Endometrial microvascular endothelial cells (primary cell): Measurements from ENCODE around the gene COX7C. TPM values are rescaled to one million over a fixed set of nuclear protein-coding genes. Genes with fewer than 3 reads are reported as not detected.
"Not testable (repeated sequence)": the region's sequence is repeated elsewhere in the genome, so short reads cannot be mapped to it uniquely, and the experiment has no call there.

Experiments
- in situ Hi-C: cut with HindIII; loops from 2 replicates; pipeline ENCODE4 v1.10.0; 2017; ENCODE audit warnings: low sequenced_read_pairs, low pct_unique_long_range_greater_than_20kb; ENCODE audit errors: inconsistent ontology term
- total RNA-seq: library from RNA; depleted of rRNA; stranded (reverse); fragments of >200 nt; gene quantifications from one replicate; pipeline ENCODE4 v1.2.3, GENCODE V29; 2015; ENCODE audit errors: inconsistent ontology term

COX7C gene, protein sequence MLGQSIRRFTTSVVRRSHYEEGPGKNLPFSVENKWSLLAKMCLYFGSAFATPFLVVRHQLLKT
- 315 TPM for total RNA-seq

DNA sequence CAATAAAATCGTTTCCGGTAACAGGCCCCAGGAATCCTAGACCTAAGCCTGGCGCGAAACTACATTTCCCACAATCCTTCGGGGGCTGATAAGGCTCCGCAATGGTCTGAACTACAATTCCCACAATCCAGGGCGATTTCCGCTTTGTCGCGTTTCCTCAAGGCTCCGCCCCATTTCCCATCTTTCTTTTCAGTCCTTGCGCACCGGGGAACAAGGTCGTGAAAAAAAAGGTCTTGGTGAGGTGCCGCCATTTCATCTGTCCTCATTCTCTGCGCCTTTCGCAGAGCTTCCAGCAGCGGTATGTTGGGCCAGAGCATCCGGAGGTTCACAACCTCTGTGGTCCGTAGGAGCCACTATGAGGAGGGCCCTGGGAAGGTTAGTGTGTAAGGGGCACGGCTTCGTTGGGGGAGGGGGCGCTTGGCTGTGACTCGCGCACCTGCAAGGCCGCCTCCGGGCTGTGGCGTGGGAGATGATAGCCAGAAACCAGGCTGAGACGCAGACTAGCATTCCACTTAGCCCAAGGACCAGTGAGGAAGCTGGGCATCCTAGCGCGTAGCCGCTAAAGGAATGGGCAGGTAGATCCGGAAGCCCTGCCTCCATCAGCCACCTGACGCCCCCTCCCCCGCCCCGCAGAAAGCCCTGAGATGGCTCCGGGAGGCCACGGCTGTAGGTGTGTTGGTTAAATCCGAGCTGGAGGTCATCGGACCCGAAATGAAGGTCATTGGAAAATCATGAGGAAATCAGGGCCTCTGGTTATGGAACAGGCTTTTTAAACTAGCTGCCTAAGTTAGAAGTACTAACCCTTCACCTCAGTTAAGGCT lies at the start of gene COX7C:
COX7C (plus strand) TSS at position 186 of the 821 bp plus-strand sequence; CDS start at position 301, 115 bp downstream.
- in situ Hi-C loops = no loop called here

DNA sequence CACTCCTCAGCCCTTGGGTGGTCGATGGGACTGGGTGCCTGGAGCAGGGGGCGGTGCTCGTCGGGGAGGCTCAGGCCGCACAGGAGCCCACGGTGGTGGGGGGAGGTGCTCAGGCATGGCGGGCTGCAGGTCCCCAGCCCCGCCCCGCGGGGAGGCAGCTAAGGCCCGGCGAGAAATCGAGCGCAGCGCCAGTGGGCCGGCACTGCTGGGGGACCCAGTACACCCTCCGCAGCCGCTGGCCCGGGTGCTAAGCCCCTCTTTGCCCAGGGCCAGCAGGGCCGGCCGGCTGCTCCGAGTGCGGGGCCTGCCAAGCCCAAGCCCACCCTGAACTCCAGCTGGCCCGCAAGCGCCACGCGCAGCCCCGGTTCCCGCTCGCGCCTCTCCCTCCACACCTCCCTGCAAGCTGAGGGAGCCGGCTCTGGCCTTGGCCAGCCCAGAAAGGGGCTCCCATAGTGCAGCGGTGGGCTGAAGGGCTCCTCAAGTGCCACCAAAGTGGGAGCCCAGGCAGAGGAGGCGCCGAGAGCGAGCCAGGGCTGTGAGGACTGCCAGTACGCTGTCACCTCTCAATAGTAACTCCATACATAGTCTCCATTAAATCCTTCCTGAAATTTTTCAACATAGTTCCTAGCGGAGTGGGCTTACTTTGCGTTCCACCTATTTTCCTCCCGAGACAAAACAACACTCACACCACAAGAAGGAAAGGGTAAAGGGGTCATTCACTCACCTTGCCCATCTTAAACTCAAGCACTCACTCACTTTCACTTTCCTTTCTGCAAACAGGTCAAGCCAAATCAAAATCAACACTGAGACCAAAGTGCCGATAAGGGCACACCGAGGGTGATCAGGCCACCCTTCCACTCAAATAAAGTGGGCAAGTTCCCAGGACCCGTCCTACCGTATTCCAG lies 48.0 kb upstream of the COX7C start:
- in situ Hi-C loops = not testable (repeated sequence)

DNA sequence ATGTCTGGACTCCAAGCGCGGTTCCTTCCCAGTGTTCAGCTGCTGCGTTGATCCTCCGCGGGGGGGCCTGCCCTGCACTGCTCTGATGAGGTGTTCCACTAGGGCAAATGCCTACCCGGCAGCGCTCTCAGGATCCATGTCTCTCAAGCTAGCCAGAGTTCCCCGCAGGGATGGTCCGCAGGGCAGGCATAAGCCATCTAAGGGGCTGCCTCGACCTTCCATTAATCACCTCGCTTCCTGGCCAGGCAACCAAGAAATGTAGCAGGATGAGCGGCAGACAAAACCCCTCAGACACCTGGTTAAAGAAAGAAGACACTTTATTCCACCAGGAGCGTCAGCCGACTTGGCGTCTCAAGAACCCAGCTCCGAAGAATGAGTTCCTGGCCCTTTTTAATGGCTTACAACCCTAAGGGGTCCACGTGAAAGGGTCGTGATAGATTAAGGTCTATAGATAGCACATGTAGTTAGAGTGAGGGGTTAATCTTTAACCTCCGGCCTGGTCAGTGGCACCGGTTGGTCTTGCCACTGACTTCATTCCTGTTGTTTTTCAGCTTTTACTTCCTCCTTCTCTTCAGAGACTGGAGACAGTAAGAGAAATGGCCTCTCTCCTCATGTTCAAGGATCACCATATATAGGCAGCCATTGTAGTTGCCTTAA lies 47.2 kb upstream of the COX7C start:
- in situ Hi-C loops = no loop called here

DNA sequence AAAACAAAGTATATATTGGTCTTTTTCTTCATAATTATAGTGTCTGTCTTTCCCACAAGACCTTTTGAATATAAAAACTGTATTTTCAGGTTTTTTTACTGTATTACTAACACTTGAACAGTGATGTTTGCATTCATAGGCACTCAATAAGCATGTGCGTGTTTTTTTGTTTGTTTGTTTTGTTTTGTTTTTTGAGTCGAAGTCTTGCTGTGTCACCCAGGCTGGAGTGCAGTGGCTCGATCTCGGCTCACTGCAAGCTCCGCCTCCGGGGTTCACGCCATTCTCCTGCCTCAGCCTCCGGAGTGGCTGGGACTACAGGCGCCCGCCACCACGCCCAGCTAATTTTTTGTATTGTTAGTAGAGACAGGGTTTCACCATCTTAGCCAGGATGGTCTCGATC lies 46.6 kb upstream of the COX7C start:
- in situ Hi-C loops = not testable (repeated sequence)

DNA sequence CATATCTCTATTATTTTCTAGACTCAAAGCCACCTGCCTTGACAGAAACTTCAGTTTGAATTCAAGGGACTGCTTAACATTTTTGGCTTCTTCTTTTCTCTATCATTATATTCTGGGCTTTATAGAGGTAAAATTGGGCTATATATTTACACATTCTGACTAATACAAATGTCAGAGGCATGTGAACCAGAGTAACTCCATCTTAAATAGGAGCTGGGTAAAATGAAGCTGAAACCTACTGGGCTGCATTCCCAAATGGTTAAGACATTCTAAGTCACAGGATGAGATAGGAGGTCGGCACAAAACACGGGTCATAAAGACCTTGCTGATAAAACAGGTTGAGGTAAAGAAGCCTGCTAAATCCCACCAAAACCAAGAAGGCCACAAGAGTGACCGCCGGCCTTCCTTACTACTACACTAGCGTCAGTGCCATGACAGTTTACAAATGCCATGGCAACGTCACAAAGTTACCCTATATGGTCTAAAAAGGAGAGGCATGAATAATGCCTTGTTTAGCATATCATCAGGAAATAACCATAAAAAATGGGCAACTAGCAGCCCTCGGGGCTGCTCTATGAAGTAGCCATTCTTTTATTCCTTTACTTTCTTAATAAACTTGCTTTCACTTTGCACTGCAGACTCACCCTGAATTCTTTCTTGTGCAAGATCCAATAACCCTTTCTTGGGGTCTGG lies 44.8 kb upstream of the COX7C start:
- in situ Hi-C loops = no loop called here

DNA sequence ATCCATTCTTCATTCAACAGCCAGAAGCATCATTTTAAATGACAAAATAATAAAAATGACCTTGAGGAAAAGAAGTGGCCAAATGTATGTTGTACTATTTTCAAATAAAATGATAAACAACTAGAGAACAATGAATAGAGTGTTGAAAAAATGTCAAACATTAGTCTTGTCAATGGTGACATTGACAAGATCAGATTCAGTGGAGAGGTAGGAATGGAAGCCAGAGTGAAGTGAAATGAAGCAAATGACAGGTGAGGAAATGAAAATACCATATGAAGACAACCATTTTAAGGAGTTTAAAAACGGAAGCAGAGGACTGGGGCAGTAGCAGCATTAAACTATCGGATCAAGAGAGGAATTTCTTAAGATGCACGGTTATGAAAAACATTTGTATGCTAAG lies 38.2 kb upstream of the COX7C start:
- in situ Hi-C loops = no loop called here

DNA sequence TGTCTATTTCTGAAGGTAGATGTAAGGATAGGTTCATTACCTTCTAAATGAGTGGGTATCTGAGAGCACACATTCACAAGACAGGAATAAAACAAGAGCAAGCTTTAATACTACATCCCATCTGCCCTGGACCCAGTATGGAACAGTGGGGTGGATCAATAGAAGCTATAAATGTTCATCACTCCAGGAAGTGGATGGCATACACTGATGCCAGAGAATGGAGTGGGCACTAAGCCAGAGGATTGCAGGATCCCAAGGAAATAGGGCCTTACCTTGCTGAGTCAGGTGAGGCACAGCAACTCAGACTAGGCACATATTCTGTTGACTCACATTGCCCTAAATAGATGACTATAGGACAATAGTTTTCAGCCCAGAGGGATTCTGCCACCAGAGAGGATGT lies 21.3 kb upstream of the COX7C start:
- in situ Hi-C loops = no loop called here

DNA sequence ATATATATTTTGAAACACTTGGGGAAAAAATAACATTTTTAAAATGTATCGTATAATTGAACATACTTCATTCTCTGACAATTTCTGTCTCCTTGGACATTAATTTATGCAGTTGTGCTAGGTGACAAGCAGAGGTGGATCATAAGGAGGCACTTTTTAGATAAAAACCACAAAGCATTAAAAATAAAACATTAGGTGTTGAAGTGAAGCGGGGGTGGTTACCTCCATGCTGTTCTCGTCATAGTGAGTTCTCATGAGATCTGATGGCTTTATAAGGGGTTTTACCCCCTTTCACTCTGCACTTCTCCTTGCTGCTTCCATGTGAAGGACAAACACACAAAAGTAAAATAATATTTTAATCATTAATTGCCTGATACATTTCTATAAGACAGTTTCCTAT lies 11.9 kb upstream of the COX7C start:
- in situ Hi-C loops = no loop called here

DNA sequence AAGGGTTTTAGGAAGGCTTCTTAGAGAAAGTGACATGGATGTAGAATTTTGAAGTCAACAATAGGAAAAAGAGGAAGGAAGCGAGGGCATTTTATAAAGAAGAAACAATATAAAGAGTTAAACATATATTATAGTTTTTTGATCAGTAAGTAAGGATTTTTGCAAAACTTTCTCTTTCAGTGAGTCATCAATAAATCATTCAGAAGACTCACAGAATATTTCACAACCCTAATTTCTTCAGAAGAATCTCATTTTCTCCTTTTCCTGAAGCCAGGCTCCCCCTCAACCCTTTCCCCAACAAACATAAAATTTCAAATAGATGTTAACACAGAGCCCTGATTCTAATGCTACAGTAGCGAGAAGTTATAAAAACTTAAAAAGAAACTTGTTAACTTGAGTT lies 4.3 kb upstream of the COX7C start:
- in situ Hi-C loops = no loop called here

DNA sequence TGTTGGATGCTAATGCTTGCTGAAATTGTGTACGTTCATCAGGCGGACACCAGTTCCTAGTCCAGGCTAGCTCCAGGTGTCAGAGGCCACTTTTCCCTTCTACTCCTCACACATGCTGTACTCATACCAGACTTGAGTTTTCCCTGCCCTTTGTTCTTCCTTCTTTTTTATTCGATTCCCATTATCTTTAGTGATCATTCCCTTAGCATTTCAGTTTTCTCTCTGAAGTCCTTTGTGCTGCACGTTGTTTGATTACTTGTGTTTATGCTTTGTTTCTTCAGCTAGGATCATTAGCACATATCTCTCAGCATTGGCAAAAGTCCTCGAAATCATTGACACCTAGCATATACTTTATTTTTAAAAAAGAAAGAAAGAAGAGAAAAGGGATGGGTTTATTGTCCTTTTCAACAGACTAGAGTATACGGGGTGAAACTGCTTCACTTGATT lies 409 bp upstream of the COX7C start:
- in situ Hi-C loops = no loop called here

DNA sequence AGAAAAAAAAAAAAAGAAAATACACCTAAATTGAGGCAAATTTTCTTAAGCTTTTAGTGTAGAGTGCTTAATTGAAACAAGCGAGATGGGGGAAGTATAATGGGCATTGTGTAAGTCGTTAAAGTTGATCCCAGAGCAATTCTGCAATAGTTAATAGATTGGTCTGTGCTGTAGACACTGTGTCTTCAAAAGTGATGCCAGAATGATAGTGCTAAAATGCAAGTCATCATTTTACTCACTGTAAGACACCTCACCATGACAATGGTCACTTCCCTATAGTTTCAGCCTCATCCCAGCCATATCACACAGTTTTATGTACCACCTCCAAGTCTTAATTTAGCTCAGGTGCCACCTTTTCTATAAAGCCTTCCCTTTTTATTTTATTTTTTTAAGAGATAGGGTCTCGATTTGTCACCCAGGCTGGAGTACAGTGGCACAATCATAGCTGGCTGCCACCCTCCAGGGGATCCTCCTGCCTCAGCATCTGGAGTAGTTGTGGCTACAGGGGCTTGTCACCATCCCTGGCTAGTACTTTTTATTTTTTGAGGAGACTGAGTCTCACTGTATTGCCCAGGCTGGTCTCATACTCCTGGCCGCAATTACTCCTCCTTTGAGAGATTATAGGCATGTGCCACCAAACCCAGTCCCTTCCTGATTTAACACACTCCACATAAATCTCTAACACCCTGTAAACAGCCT lies 6.2 kb downstream of the COX7C start:
- in situ Hi-C loops = no loop called here

DNA sequence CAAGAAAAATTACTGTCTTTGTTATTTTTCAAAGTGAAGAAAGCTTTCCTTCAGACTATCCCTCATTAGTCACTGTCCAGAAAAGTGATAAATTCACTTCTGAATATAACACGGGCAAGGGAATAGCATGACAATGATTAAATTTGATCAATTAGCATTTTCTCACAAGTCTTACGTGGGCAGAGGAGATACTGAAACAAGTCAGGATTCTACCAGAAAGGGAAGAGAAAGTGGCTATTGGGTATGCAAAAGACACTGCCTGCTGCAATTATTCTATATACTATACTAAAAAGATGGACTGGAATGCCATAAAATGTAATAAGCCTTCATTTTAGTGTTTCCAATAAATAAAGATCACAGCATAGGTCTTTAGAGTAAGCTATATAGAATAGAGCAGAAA lies 7.4 kb downstream of the COX7C start:
- in situ Hi-C loops = no loop called here

DNA sequence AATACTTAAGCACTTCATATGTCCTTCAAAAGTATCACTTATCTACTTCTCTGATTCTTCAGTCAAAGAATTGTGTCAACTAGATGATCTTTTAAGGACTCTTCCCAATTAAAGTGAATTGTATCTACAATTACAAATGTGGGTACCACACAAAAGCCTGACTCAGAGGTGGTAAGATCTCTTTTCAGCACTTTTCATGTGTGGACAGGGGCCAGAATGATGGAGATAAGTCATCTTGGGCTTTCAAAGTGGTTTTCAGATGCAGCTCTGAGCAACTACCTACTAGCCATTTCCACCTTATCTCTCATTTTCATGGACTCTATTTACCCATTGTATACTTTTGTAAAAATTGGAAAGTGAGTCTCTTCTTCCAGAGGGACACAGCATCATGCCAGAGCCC lies 8.4 kb downstream of the COX7C start:
- in situ Hi-C loops = no loop called here

DNA sequence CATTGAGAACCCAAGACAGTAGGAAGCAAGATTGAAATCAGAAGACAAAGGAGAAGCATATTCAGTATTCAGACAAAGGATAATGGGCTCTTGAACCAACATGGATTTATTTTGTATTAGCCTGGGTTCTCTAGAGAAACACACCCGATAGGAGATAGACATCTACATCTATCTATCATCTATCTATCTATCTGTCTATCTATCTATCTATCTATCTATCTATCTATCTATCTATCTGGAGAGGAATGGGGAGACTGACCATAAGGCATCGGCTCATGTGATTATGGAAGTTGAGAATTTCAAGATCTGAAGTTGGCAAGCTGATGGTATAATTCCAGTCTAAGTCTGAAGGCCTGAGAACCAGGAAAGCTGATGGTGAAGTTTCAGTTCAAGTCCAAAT lies 13.4 kb downstream of the COX7C start:
- in situ Hi-C loops = no loop called here

DNA sequence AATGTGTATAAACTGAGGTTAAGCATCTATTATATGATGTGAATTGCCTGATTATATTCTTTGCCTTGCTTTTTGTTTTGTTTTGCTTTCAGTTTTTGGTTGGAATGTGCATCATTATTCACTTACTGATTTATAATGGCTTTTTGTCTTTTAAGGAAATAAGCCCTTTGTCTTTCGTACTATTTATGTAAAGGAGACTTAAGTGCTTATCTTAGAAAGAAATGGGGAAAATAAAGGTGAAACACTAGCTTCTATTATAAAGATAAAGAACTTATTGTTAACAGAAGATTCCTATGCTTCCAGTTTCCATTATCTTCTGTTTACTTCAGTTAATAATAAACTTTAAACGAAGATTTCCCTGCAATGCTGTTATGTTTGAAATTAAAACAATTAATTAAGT lies 23.3 kb downstream of the COX7C start:
- in situ Hi-C loops = no loop called here

DNA sequence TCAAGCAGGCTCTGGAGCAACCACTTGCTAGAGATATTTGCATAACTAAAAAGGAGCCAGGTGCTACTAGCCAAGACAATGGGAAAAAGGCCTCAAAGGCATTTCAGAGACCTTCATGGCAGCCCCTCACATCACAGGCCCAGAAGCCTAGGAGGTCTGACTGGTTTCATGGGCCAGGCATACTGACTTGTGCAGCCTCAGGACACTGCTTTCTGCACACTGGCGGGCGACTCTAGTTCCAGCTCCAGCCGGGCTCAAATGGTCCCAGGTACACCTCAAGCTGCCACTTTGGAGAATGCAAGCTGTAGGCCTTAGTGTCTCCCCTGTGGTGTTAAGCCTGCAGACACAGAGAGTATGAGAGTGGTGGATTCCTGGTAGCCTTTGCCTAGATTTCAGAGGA lies 27.1 kb downstream of the COX7C start:
- in situ Hi-C loops = no loop called here

DNA sequence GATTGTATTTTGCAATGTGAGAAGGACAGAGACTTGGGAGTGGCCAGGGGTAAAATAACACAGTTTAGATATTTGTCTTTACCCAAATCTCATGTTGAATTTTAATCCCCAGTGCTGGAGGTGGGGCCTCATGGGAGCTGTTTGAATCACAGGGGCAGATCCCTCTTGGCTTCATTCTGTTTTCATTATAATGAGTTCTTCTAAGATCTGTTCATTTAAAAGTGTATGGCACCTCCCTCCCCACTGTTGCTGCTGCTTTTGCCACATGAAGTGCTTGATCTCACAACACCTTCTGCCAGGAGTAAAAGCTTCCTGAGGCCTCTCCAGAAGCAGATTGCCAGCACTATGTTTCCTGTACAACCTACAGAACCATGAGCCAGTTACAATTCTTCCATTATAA lies 28.1 kb downstream of the COX7C start:
- in situ Hi-C loops = no loop called here

DNA sequence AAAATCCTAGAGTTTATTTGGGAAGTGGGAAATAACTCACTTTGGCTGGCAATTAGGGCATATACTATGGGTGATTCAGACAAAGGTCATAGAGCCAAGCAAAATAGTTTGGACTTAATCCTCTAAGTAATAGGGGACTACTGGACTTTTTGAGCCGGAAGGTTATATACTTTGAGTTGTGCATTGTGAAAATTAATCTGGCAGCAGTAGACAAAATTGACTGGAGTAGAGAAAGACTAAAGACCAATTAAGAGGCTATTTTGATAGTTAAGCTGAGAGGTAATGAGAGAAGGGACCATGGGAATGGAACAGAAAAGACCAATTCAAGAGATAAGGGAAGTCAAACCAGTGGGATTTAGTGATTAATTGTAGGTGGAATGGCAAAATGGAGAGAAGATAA lies 28.9 kb downstream of the COX7C start:
- in situ Hi-C loops = no loop called here
